MCF 10A (cell line): ENCODE data around the gene LRRC74B. TPM values are rescaled to one million over a fixed set of nuclear protein-coding genes. Genes with fewer than 3 reads are reported as not detected.

Source experiments
- BruUV-seq: library from RNA; stranded (reverse); fragments of 400-500 nt; replicated peaks from 2 replicates; lab custom pipeline; 2021; lab: Mats Ljungman, UMichigan
- CTCF ChIA-PET: fragments of 300-600 bp; sonication (Branson Sonifier 250); formaldehyde crosslinking; extraction: SDS; loops from one replicate; lab custom pipeline; 2021; ENCODE audit warnings: antibody characterized with exemption, inconsistent platforms; lab: Yijun Ruan, JAX
- POLR2A ChIA-PET: fragments of 300-600, 350-650 bp; sonication (Branson Sonifier 250); formaldehyde crosslinking; extraction: SDS; loops from one replicate; lab custom pipeline; 2020; ENCODE audit warnings: antibody characterized with exemption, inconsistent platforms; lab: Yijun Ruan, JAX
- DNase-seq: peaks from one replicate; pipeline ENCODE4 v3.0.0-alpha.2; 2018; ENCODE audit not compliant: unreplicated experiment
- H3K27ac Mint-ChIP-seq: one replicate; pipeline ENCODE4 v1.8.0; 2022; ENCODE audit warnings: mild to moderate bottlenecking, low read depth, mixed read lengths; ENCODE audit not compliant: unreplicated experiment
- H3K27me3 Mint-ChIP-seq: one replicate; pipeline ENCODE4 v1.8.0; 2022; ENCODE audit warnings: mixed read lengths; ENCODE audit not compliant: insufficient read depth, unreplicated experiment
- H3K36me3 Mint-ChIP-seq: one replicate; pipeline ENCODE4 v1.8.0; 2022; ENCODE audit warnings: mild to moderate bottlenecking, moderate library complexity, mixed read lengths; ENCODE audit not compliant: insufficient read depth, unreplicated experiment
- H3K4me1 Mint-ChIP-seq: one replicate; pipeline ENCODE4 v1.8.0; 2022; ENCODE audit warnings: mixed read lengths; ENCODE audit not compliant: insufficient read depth, unreplicated experiment
- H3K4me3 Mint-ChIP-seq: one replicate; pipeline ENCODE4 v1.8.0; 2022; ENCODE audit warnings: mild to moderate bottlenecking, moderate library complexity, mixed read lengths; ENCODE audit not compliant: unreplicated experiment
- H3K9me3 Mint-ChIP-seq: one replicate; pipeline ENCODE4 v1.8.0; 2022; ENCODE audit warnings: mixed read lengths; ENCODE audit not compliant: unreplicated experiment
- CTCF ChIP-seq: fragments of 200-600 bp; IDR thresholded peaks from one replicate; pipeline ENCODE4 v1.8.0; 2022; ENCODE audit warnings: antibody characterized with exemption, mild to moderate bottlenecking; ENCODE audit not compliant: unreplicated experiment
- intact Hi-C: fragments of 100-400 bp; cut with micrococcal nuclease; formaldehyde crosslinking; loops from 2 replicates; pipeline ENCODE4 v1.14.1; 2022
- total RNA-seq: library from RNA; stranded (reverse); gene quantifications from 2 replicates; pipeline ENCODE4 v1.2.3, GENCODE V29; 2022

The LRRC74B gene
- total RNA-seq, 1 experiment from 2014 or later, result not detected

GRCh38 chr22:21032868-21033688 lies 12.7 kb upstream of the LRRC74B start:
- no peak for DNase-seq
- ChIA-PET CTCF (no interaction called here), POLR2A (interaction anchor here (0.9 kb wide), 1 partner anchor 51 kb away, joined by 4 read pairs; the partner anchor contains the start of gene LZTR1)
- intact Hi-C loops, result no loop called here
- no peaks in the 10 kb centered on the region for H3K9me3 Mint-ChIP-seq
- BruUV-seq, result no TSS peak
- no peak for TF ChIP-seq CTCF
- H3K4me3 Mint-ChIP-seq, result no peak overlapping the region
- no peak overlapping the region for H3K27ac Mint-ChIP-seq
- H3K36me3 Mint-ChIP-seq, result no peaks in the 10 kb centered on the region
- H3K27me3 Mint-ChIP-seq, result no peaks in the 10 kb centered on the region
- peaks cover 6% of the 10 kb centered on the region for H3K4me1 Mint-ChIP-seq

GRCh38 chr22:21033895-21034294 lies 11.9 kb upstream of the LRRC74B start:
- Mint-ChIP-seq H3K4me3 (no peak overlapping the region), H3K27me3 (no peaks in the 10 kb centered on the region), H3K4me1 (peaks cover 13% of the 10 kb centered on the region), H3K36me3 (no peaks in the 10 kb centered on the region), H3K9me3 (no peaks in the 10 kb centered on the region), H3K27ac (no peak overlapping the region)
- DNase-seq, result no peak
- no TSS peak for BruUV-seq
- intact Hi-C loops, result no loop called here
- ChIA-PET POLR2A (no interaction called here), CTCF (no interaction called here)
- TF ChIP-seq CTCF, result no peak

- peaks cover 13% of the 10 kb centered on the region for H3K4me1 Mint-ChIP-seq
- intact Hi-C loops, result no loop called here
These were observed 10.8 kb upstream of the LRRC74B start for GRCh38 chr22:21034989-21035388.

More at GRCh38 chr22:21034989-21035388, 10.8 kb upstream of the LRRC74B start:
- no peaks in the 10 kb centered on the region for H3K9me3 Mint-ChIP-seq
- TF ChIP-seq CTCF, result no peak
- no peaks in the 10 kb centered on the region for H3K27me3 Mint-ChIP-seq
- ChIA-PET POLR2A (interaction anchor here (0.7 kb wide), 1 partner anchor 33 kb away, joined by 3 read pairs; no protein-coding TSS in a partner anchor), CTCF (interaction anchor here (1.1 kb wide), 1 partner anchor 67 kb away, joined by 3 read pairs; no protein-coding TSS in a partner anchor)
- no peaks in the 10 kb centered on the region for H3K36me3 Mint-ChIP-seq
- H3K4me3 Mint-ChIP-seq, result no peak overlapping the region
- H3K27ac Mint-ChIP-seq, result no peak overlapping the region
- BruUV-seq, result no TSS peak
- no peak for DNase-seq
